ENCODE results near the gene SLC11A2. TPM values are rescaled to one million over a fixed set of nuclear protein-coding genes. Genes with fewer than 3 reads are reported as not detected.

SLC11A2 gene
- total and polyA plus RNA-seq, 2 of the 13 experiments (the other 11 are each of a cell fraction or from before 2014, with no cell fraction given), result 71.7 to 77.0 TPM

GRCh38 chr12:51070004-51070403 lies 43.8 kb upstream of the SLC11A2 start (continued):
- no peak for TF ChIP-seq ZIK1 (CRISPR knock-in tag; IDR thresholded peaks at IDR 0.05; ENCODE audit: borderline replicate concordance, low read depth)
- no peak for TF ChIP-seq CHD2 (IDR thresholded peaks at IDR 0.05; ENCODE audit: low read depth, low read length)
- TF ChIP-seq SOX13 (IDR thresholded peaks at IDR 0.05), result no peak
- TF ChIP-seq SOX13 (CRISPR knock-in tag; conservative IDR thresholded peaks at IDR 0.05 in 1 of 2, IDR thresholded peaks at IDR 0.05 in 1 of 2), result 0 out of 4 replicates have a peak, but pooled peaks of 1 of the 2 experiments have one; percentile 7
- no peak for TF ChIP-seq TERF1 (CRISPR knock-in tag; IDR thresholded peaks at IDR 0.05)
- no peak for TF ChIP-seq ZNF703 (CRISPR knock-in tag; IDR thresholded peaks at IDR 0.05; ENCODE audit: borderline replicate concordance)
- TF ChIP-seq CENPT (CRISPR knock-in tag; IDR thresholded peaks at IDR 0.05; ENCODE audit: low read depth), result no peak
- no peak for TF ChIP-seq ZSCAN22 (CRISPR knock-in tag; IDR thresholded peaks at IDR 0.05)
- no peak for TF ChIP-seq ZBTB44 (CRISPR knock-in tag; IDR thresholded peaks at IDR 0.05)
- no peak for TF ChIP-seq ZNF253 (CRISPR knock-in tag; IDR thresholded peaks at IDR 0.05; ENCODE audit: borderline replicate concordance)
- no peak for TF ChIP-seq SPEN (CRISPR knock-in tag; IDR thresholded peaks at IDR 0.05; ENCODE audit: low read depth)
- TF ChIP-seq NR2F1 (CRISPR knock-in tag; IDR thresholded peaks at IDR 0.05), result no peak
- TF ChIP-seq ZNF572 (CRISPR knock-in tag; IDR thresholded peaks at IDR 0.05), result no peak

Data from HepG2 (cell line).